K562 (cell line): ENCODE results near the gene PDE8B. TPM values are rescaled to one million over a fixed set of nuclear protein-coding genes. Genes with fewer than 3 reads are reported as not detected.

ENCODE experiments used
- ATAC-seq: fragments of 200-7000 bp; cut with Tn5 transposase; 3 replicates; pipeline ENCODE4 v1.9.1; 2020; ENCODE audit warnings: moderate library complexity
- BruUV-seq: library from RNA; stranded (reverse); fragments of 400-500 nt; replicated peaks from 2 replicates; lab custom pipeline; 2021; lab: Mats Ljungman, UMichigan
- CTCF ChIA-PET: fragments of 300-600 bp; formaldehyde crosslinking; extraction: SDS; loops from one replicate; lab custom pipeline; 2021; ENCODE audit warnings: low intra/inter-chr PET ratio; lab: Yijun Ruan, JAX
- POLR2A ChIA-PET: fragments of 300-600, 350-650 bp; sonication (Branson Sonifier 250); formaldehyde crosslinking; extraction: SDS; loops from one replicate; lab custom pipeline; 2021; ENCODE audit warnings: antibody characterized with exemption, inconsistent platforms; lab: Yijun Ruan, JAX
- DNase-seq, 4 experiments: peaks; one replicate each; pipeline versions ENCODE4 v3.0.0 to v3.0.0-alpha.2; 2011 to 2018; ENCODE audit warnings: low spot score in 3 of 4, mixed read lengths in 3 of 4; ENCODE audit errors: extremely low read depth in 1 of 4
- FAIRE-seq: peaks from 2 replicates; lab custom pipeline; 2011; peaks lifted over from hg19 to GRCh38; lab: Jason Lieb, UNC
- H2AFZ ChIP-seq: 2 replicates; pipeline ENCODE4 v1.6.0; 2011; ENCODE audit warnings: low read depth, low read length, control low read depth, inconsistent platforms
- H3K27ac ChIP-seq: fragments of 200-600 bp; 3 replicates; pipeline ENCODE4 v1.8.0; 2011; ENCODE audit warnings: low read depth, mild to moderate bottlenecking, control low read depth, inconsistent platforms, low read length, moderate library complexity, mixed read lengths; ENCODE audit errors: extremely low read depth
- H3K27me3 ChIP-seq, 2 experiments: fragments of 300-600 bp in 1 of 2; 2 replicates in 1 of 2; 3 replicates in 1 of 2; pipeline versions ENCODE4 v1.6.0 to v1.8.0; 2011; ENCODE audit warnings: inconsistent platforms in 2 of 2, low read length in 2 of 2, mild to moderate bottlenecking in 1 of 2, mixed read lengths in 1 of 2, moderate library complexity in 1 of 2; ENCODE audit not compliant: control insufficient read depth in 2 of 2, insufficient read depth in 2 of 2
- H3K36me3 ChIP-seq: fragments of 300-600 bp; 3 replicates; pipeline ENCODE4 v1.8.0; 2011; ENCODE audit warnings: mild to moderate bottlenecking, low read length, inconsistent platforms; ENCODE audit not compliant: control insufficient read depth, insufficient read depth
- H3K4me1 ChIP-seq, 2 experiments: fragments of 200-600 bp in 1 of 2; replicated peaks in 1 of 2; 2 replicates in 1 of 2; 3 replicates in 1 of 2; pipeline versions ENCODE4 v1.5.1 to v1.8.0; 2011; ENCODE audit warnings: inconsistent platforms in 2 of 2, low read length in 2 of 2, mild to moderate bottlenecking in 1 of 2, mixed read lengths in 1 of 2, moderate library complexity in 1 of 2; ENCODE audit not compliant: control insufficient read depth in 2 of 2, insufficient read depth in 2 of 2
- H3K4me2 ChIP-seq: 2 replicates; pipeline ENCODE4 v1.6.1; 2011; ENCODE audit warnings: low read length, control low read depth, inconsistent platforms, mixed read lengths; ENCODE audit not compliant: insufficient read depth
- H3K4me3 ChIP-seq: fragments of 200-600 bp; sonication (generic), shearing (Covaris generic); 2 replicates; pipeline ENCODE4 v1.5.1; 2016; ENCODE audit warnings: control low read depth, inconsistent platforms
- H3K79me2 ChIP-seq: fragments of 200-600 bp; 3 replicates; pipeline ENCODE4 v1.8.0; 2011; ENCODE audit warnings: low read length, inconsistent platforms; ENCODE audit not compliant: control insufficient read depth, insufficient read depth
- H3K9ac ChIP-seq, 2 experiments: 2 replicates each; pipeline versions ENCODE4 v1.6.0 to v1.6.1; 2011; ENCODE audit warnings: low read depth in 2 of 2, low read length in 2 of 2, control low read depth in 1 of 2, inconsistent platforms in 1 of 2, mild to moderate bottlenecking in 1 of 2, mixed read lengths in 1 of 2; ENCODE audit not compliant: insufficient read depth in 1 of 2
- H3K9me1 ChIP-seq: one replicate; pipeline ENCODE4 v1.6.0; 2011; ENCODE audit warnings: inconsistent platforms, mild to moderate bottlenecking, low read length, moderate library complexity; ENCODE audit not compliant: control insufficient read depth, insufficient read depth
- H3K9me3 ChIP-seq: replicated peaks from 2 replicates; pipeline ENCODE4 v1.5.1; 2011; ENCODE audit warnings: low read depth, low read length, inconsistent platforms; ENCODE audit not compliant: control insufficient read depth, insufficient read depth
- H4K20me1 ChIP-seq: replicated peaks from 2 replicates; pipeline ENCODE4 v1.6.1; 2011; ENCODE audit warnings: low read length, inconsistent platforms, mixed read lengths; ENCODE audit not compliant: control insufficient read depth, insufficient read depth
- BCL6 ChIP-seq: fragments of 250-450 bp; sonication (Bioruptor Pico); IDR thresholded peaks from 2 replicates; pipeline ENCODE4 v1.4.0; 2020
- CTCF ChIP-seq, 3 experiments: IDR thresholded peaks in 2 of 3; conservative IDR thresholded peaks in 1 of 3; 2 replicates each; pipeline ENCODE4 v1.5.1; 2011 to 2012; ENCODE audit warnings: low read length in 3 of 3, mild to moderate bottlenecking in 3 of 3, control low read depth in 2 of 3, improper control_type of control experiment in 1 of 3, inconsistent platforms in 1 of 3, low read depth in 1 of 3, mixed read lengths in 1 of 3, moderate library complexity in 1 of 3; ENCODE audit not compliant: insufficient read depth in 2 of 3
- FOXP4 ChIP-seq: sonication (generic); formaldehyde crosslinking; IDR thresholded peaks from 2 replicates; pipeline ENCODE4 v1.8.0; 2022; ENCODE audit warnings: mild to moderate bottlenecking, missing genetic modification reagents, borderline replicate concordance
- GTF2E2 ChIP-seq: fragments of 200-800 bp; sonication (Bioruptor generic); IDR thresholded peaks from 2 replicates; pipeline ENCODE4 v1.6.1; 2016; ENCODE audit warnings: missing genetic modification characterization, missing compliant biosample characterization
- NCOR1 ChIP-seq: fragments of 450-650 bp; IDR thresholded peaks from 2 replicates; pipeline ENCODE4 v1.6.1; 2016; ENCODE audit warnings: mild to moderate bottlenecking, moderate library complexity
- PCBP1 ChIP-seq: fragments of 200-400 bp; formaldehyde crosslinking; IDR thresholded peaks from 2 replicates; pipeline ENCODE4 v1.6.1; 2018; ENCODE audit warnings: mild to moderate bottlenecking, low read depth, low read length; ENCODE audit not compliant: poor library complexity, severe bottlenecking
- PCBP2 ChIP-seq: fragments of 200-400 bp; formaldehyde crosslinking; IDR thresholded peaks from 2 replicates; pipeline ENCODE4 v1.6.1; 2018; ENCODE audit warnings: low read length, low read depth, mild to moderate bottlenecking, moderate library complexity; ENCODE audit not compliant: poor library complexity, severe bottlenecking
- RBM22 ChIP-seq: fragments of 200-400 bp; formaldehyde crosslinking; IDR thresholded peaks from 2 replicates; pipeline ENCODE4 v1.6.1; 2018; ENCODE audit warnings: low read length, low read depth; ENCODE audit not compliant: poor library complexity, severe bottlenecking
- ZNF512 ChIP-seq: IDR thresholded peaks from 2 replicates; pipeline ENCODE4 v1.6.1; 2016; ENCODE audit warnings: missing genetic modification characterization, missing compliant biosample characterization
- ZNF551 ChIP-seq: fragments of 250-450 bp; sonication (Bioruptor Pico); IDR thresholded peaks from 2 replicates; pipeline ENCODE4 v1.5.0; 2021; ENCODE audit warnings: mild to moderate bottlenecking, moderate library complexity
- WGBS: fragments of 100-300 bp; shearing (Covaris generic); methylation state at CpG from one replicate; pipeline ENCODE4 v1.1.6; 2016; ENCODE audit warnings: low coverage, mixed read lengths; ENCODE audit not compliant: insufficient coverage; ENCODE audit errors: missing lambda C conversion rate; 5-methylcytosine and 5-hydroxymethylcytosine counted together
- in situ Hi-C: fragments of 300-500 bp; cut with MboI; formaldehyde crosslinking; loops from 4 replicates; pipeline ENCODE4 v1.15.0; 2018; ENCODE audit warnings: inconsistent platforms, mixed read lengths
- intact Hi-C: fragments of 100-400 bp; cut with micrococcal nuclease; formaldehyde crosslinking; loops from 2 replicates; pipeline ENCODE4 v1.14.2; 2022
- polyA plus RNA-seq, 8 experiments: library from polyadenylated mRNA; depleted of rRNA in 4 of 8; stranded (reverse) in 5 of 8; unstranded in 3 of 8; fragments of >200 nt; fragmentation: Nextera tagmentation in 2 of 8; fragmentation: Illumina TruSeq in 1 of 8; extraction: Ambion mirVana in 2 of 8; extraction: Trizol in 1 of 8; gene quantifications; 2 replicates each; pipeline versions ENCODE4 v1.2.1 to v1.2.3, GENCODE V29; 2011 to 2014; ENCODE audit warnings: inconsistent platforms in 1 of 8, missing spikeins in 1 of 8
- total RNA-seq, 7 experiments: library from RNA; depleted of rRNA in 6 of 7; stranded (reverse); fragments of >200 nt in 6 of 7; fragmentation: Illumina TruSeq in 2 of 7; extraction: Trizol in 2 of 7; gene quantifications; 2 replicates each; pipeline versions ENCODE4 v1.2.1 to v1.2.3, GENCODE V29; 2011 to 2021; ENCODE audit warnings: low replicate concordance in 1 of 7

The PDE8B gene
- total and polyA plus RNA-seq, 9 of the 15 experiments (the other 6 are each of a cell fraction or from before 2014, with no cell fraction given): 0.15 to 0.28 TPM; not detected in 7

GRCh38 chr5:77391240-77391765 is 180.8 kb downstream of the PDE8B start:
- no TSS peak for BruUV-seq
- no peak for TF ChIP-seq PCBP1
- no peak for TF ChIP-seq PCBP2
- no peak for TF ChIP-seq NCOR1
- TF ChIP-seq ZNF512 (tag): no peak
- TF ChIP-seq ZNF551 (CRISPR knock-in tag): no peak
- TF ChIP-seq RBM22: no peak
- TF ChIP-seq FOXP4: no peak
- TF ChIP-seq CTCF (IDR thresholded peaks at IDR 0.05 in 2 of 3, conservative IDR thresholded peaks at IDR 0.05 in 1 of 3; ENCODE audit: insufficient read depth in 2 of 3, low read depth in 1 of 3, low read length in 3 of 3): no peak
- TF ChIP-seq GTF2E2 (tag): no peak
- TF ChIP-seq BCL6: no peak

More at GRCh38 chr5:77391240-77391765, 180.8 kb downstream of the PDE8B start:
- Histone ChIP-seq H3K27ac (no peak overlapping the region), H3K4me2 (no peak overlapping the region), H3K79me2 (no peaks in the 10 kb centered on the region), H3K4me1 (no peaks in the 10 kb centered on the region), H3K9me3 (no peaks in the 10 kb centered on the region), H3K27me3 (peaks cover 17 to 30% of the 10 kb centered on the region in 2 experiments), H3K4me3 (no peak overlapping the region), H4K20me1 (no peaks in the 10 kb centered on the region), H2AFZ (no peak overlapping the region), H3K36me3 (no peaks in the 10 kb centered on the region), H3K9ac (no peak overlapping the region), H3K9me1 (no peaks in the 10 kb centered on the region)
- WGBS: 0% methylated on average over 10 of the region's 10 CpGs
- DNase-seq: no peak
- FAIRE-seq: no peak
- no peak for ATAC-seq
- CTCF ChIA-PET: no interaction called here
- intact Hi-C loops: no loop called here
- POLR2A ChIA-PET: no interaction called here
- in situ Hi-C loops: no loop called here
